ENCODE data around the gene KHDC4.

The KHDC4 gene
- 38.3 to 105 (median 99.3) reads per million in 4 donors for total RNA-seq

- DNase-seq: peak; percentile 87 to 99 (median 93)
These were observed at the start of gene KHDC4 for GRCh38 chr1:155934097-155934935. KHDC4 (minus strand) TSS chr1:155934413; CDS start chr1:155934373, 40 bp downstream.

GRCh38 chr1:155983191-155984024 is 49.2 kb upstream of the KHDC4 start:
- DNase-seq: no peak

- DNase-seq: no peak
These were observed 47.9 kb upstream of the KHDC4 start for GRCh38 chr1:155982106-155982505.

- peak in 2 of 5 donors; percentile 38 to 41 for DNase-seq
These were observed 47.3 kb upstream of the KHDC4 start for GRCh38 chr1:155981266-155982088.

GRCh38 chr1:155979597-155980343 is 45.6 kb upstream of the KHDC4 start:
- no peak for DNase-seq

- DNase-seq: peak in 1 of 5 donors; percentile 25
These were observed 44.8 kb upstream of the KHDC4 start for GRCh38 chr1:155978973-155979429.

GRCh38 chr1:155978325-155978972 is 44.2 kb upstream of the KHDC4 start, which contains the start of gene ARHGEF2:
ARHGEF2 (minus strand) TSS chr1:155978547; CDS start chr1:155978427, 120 bp downstream.
- peak; percentile 54 to 82 (median 65) for DNase-seq

- DNase-seq: peak in 4 of 5 donors; percentile 17 to 40 (median 22)
These were observed 43.6 kb upstream of the KHDC4 start for GRCh38 chr1:155977690-155978324.

- DNase-seq: no peak
These were observed 42.9 kb upstream of the KHDC4 start for GRCh38 chr1:155976913-155977689.

GRCh38 chr1:155976062-155976912 is 42.1 kb upstream of the KHDC4 start:
- peak; percentile 26 to 65 (median 47) for DNase-seq

- DNase-seq: no peak
These were observed 41.3 kb upstream of the KHDC4 start for GRCh38 chr1:155975375-155976061.

- DNase-seq: no peak
These were observed 40.2 kb upstream of the KHDC4 start for GRCh38 chr1:155974208-155975115.

GRCh38 chr1:155973723-155974122 is 39.5 kb upstream of the KHDC4 start:
- DNase-seq: no peak

GRCh38 chr1:155971910-155972809 is 37.9 kb upstream of the KHDC4 start:
- DNase-seq: no peak

GRCh38 chr1:155970531-155971167 is 36.4 kb upstream of the KHDC4 start:
- DNase-seq: peak in 1 of 5 donors; percentile 35
